ENCODE results near the gene ARHGAP45. TPM values are rescaled to one million over a fixed set of nuclear protein-coding genes. Genes with fewer than 3 reads are reported as not detected.

ARHGAP45 gene
- total RNA-seq, 4 donors from 2014 or later: 28.4 to 66.9 (median 38.6) TPM

- no peaks in the 10 kb centered on the region for H3K9me3 ChIP-seq
- peaks cover 0 to 24% (median 8%) of the 10 kb centered on the region in 4 donors for H3K4me1 ChIP-seq
These were observed 12.7 kb downstream of the ARHGAP45 start for GRCh38 chr19:1079566-1080111.

GRCh38 chr19:1080360-1081161 lies 13.6 kb downstream of the ARHGAP45 start:
- WGBS, 2 donors: 93% methylated on average over 30 to 32 of the region's 50 CpGs
- H3K4me3 ChIP-seq: no peak overlapping the region
- H3K9me3 ChIP-seq: no peaks in the 10 kb centered on the region
- peaks cover 0 to 13% (median 0%) of the 10 kb centered on the region in 3 donors for H3K36me3 ChIP-seq
- no peak for TF ChIP-seq EP300 (IDR thresholded peaks at IDR 0.05)
- no peak for TF ChIP-seq CTCF (IDR thresholded peaks at IDR 0.05)
- no peak for TF ChIP-seq POLR2A (IDR thresholded peaks at IDR 0.05)
- H3K4me1 ChIP-seq: peaks cover 0 to 24% (median 5%) of the 10 kb centered on the region in 4 donors
- DNase-seq (ENCODE audit: low spot score in 2 of 2): no peak
- no peak overlapping the region for H3K27ac ChIP-seq
- peaks cover 0 to 5% of the 10 kb centered on the region in 2 donors for H3K27me3 ChIP-seq

More at GRCh38 chr19:1079566-1080111, 12.7 kb downstream of the ARHGAP45 start:
- Histone ChIP-seq H3K27me3 (peaks cover 0 to 5% of the 10 kb centered on the region in 2 donors), H3K4me3 (no peak overlapping the region), H3K36me3 (peaks cover 0 to 12% (median 0%) of the 10 kb centered on the region in 3 donors), H3K27ac (no peak overlapping the region)
- no peak for DNase-seq (ENCODE audit: low spot score in 2 of 2)
- 86 to 89% methylated on average over 41 to 42 of the region's 45 CpGs for WGBS, 2 donors
- TF ChIP-seq CTCF (IDR thresholded peaks at IDR 0.05): no peak
- TF ChIP-seq EP300 (IDR thresholded peaks at IDR 0.05): no peak
- TF ChIP-seq POLR2A (IDR thresholded peaks at IDR 0.05): no peak

- peaks cover 0 to 23% (median 0%) of the 10 kb centered on the region in 3 donors for H3K36me3 ChIP-seq
- no peak for DNase-seq (ENCODE audit: low spot score in 2 of 2)
- no peaks in the 10 kb centered on the region for H3K9me3 ChIP-seq
- no peak for TF ChIP-seq CTCF (IDR thresholded peaks at IDR 0.05)
- no peak for TF ChIP-seq POLR2A (IDR thresholded peaks at IDR 0.05)
- TF ChIP-seq EP300 (IDR thresholded peaks at IDR 0.05): no peak
- peaks cover 0 to 5% of the 10 kb centered on the region in 2 donors for H3K27me3 ChIP-seq
- no peak overlapping the region for H3K27ac ChIP-seq
- 54 to 78% methylated on average over 52 to 58 of the region's 58 CpGs for WGBS, 2 donors
- H3K4me1 ChIP-seq: peaks cover 0 to 27% (median 2%) of the 10 kb centered on the region in 4 donors
- H3K4me3 ChIP-seq: peak overlapping the region in 1 of 4 donors; percentile 28
These were observed 14.6 kb downstream of the ARHGAP45 start for GRCh38 chr19:1081301-1082164.

- no peaks in the 10 kb centered on the region for H3K9me3 ChIP-seq
- DNase-seq (ENCODE audit: low spot score in 2 of 2): no peak
- no peak overlapping the region for H3K27ac ChIP-seq
- TF ChIP-seq CTCF (IDR thresholded peaks at IDR 0.05) (no peak), EP300 (IDR thresholded peaks at IDR 0.05) (no peak), POLR2A (IDR thresholded peaks at IDR 0.05) (no peak)
- H3K4me1 ChIP-seq: peaks cover 0 to 35% (median 3%) of the 10 kb centered on the region in 4 donors
- peaks cover 0 to 30% (median 0%) of the 10 kb centered on the region in 3 donors for H3K36me3 ChIP-seq
- peaks cover 0 to 5% of the 10 kb centered on the region in 2 donors for H3K27me3 ChIP-seq
- WGBS, 2 donors: 38 to 46% methylated on average over 34 to 39 of the region's 51 CpGs
- H3K4me3 ChIP-seq: peak overlapping the region in 1 of 4 donors; percentile 28
These were observed 15.4 kb downstream of the ARHGAP45 start for GRCh38 chr19:1082165-1082927.

Measured in tibial nerve (tissue), 4 donors.